NT2/D1 (cell line): ENCODE measurements around the gene RAP1GAP2.

Experiments used
- DNase-seq: peaks from one replicate; pipeline ENCODE4 v3.0.0-alpha.2; 2011; ENCODE audit warnings: low read depth, low spot score
- H3K27me3 ChIP-seq: 2 replicates; pipeline ENCODE4 v1.6.0; 2011; ENCODE audit warnings: mild to moderate bottlenecking; ENCODE audit not compliant: insufficient read length, insufficient read depth
- H3K36me3 ChIP-seq: 2 replicates; pipeline ENCODE4 v1.6.1; 2011; ENCODE audit warnings: mild to moderate bottlenecking, low read length, mixed read lengths; ENCODE audit not compliant: insufficient read depth, insufficient read length
- H3K4me1 ChIP-seq: 2 replicates; pipeline ENCODE4 v1.5.1; 2011; ENCODE audit not compliant: insufficient read depth, insufficient read length
- H3K4me3 ChIP-seq: 2 replicates; pipeline ENCODE4 v1.5.1; 2011; ENCODE audit warnings: low read depth; ENCODE audit not compliant: insufficient read length
- H3K9ac ChIP-seq: 2 replicates; pipeline ENCODE4 v1.6.0; 2011; ENCODE audit warnings: low read depth; ENCODE audit not compliant: insufficient read length
- H3K9me3 ChIP-seq: 2 replicates; pipeline ENCODE4 v1.5.1; 2011; ENCODE audit warnings: mild to moderate bottlenecking, low read length; ENCODE audit not compliant: insufficient read depth
- SUZ12 ChIP-seq: IDR thresholded peaks from 2 replicates; pipeline ENCODE4 v1.6.1; 2011; ENCODE audit not compliant: insufficient read length, insufficient read depth; ENCODE audit errors: extremely low read depth
- YY1 ChIP-seq: IDR thresholded peaks from 2 replicates; pipeline ENCODE4 v1.6.1; 2011; ENCODE audit not compliant: insufficient read length, insufficient read depth
- ZNF274 ChIP-seq: IDR thresholded peaks from 2 replicates; pipeline ENCODE4 v1.6.1; 2011; ENCODE audit warnings: mild to moderate bottlenecking, low read depth, low read length

The RAP1GAP2 gene

DNA sequence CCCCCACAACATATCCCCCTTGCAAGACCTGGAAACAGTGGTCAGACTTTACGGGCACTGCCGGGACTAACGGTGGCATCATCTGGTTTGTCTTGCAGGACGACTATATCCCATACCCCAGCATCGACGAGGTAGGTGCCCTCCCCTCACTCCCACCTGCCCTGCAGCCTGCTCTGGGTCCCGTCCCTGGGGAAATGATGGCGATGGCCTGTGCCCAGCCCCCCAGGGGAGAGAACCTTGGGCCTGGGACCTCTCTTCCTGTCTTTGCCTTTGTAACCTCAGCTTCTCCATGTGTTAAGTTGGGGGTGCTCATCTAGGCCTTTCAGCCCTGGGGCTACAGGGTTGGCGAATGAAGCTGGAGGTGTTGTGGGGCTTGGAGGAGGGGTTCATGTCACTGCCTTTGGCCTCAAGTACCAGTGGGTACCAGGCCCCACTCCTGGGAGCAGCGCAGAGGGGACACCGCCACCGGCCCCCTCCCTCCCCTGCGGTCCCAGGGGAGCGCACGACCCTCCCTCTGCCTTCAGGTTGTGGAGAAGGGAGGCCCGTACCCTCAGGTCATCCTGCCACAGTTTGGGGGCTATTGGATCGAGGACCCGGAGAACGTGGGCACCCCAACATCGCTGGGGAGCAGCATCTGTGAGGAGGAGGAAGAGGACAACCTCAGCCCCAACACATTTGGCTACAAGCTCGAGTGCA is 167.2 kb downstream of the RAP1GAP2 start:
- TF ChIP-seq ZNF274 (no peak), SUZ12 (no peak), YY1 (no peak)
- no peak overlapping the region for H3K4me3 ChIP-seq
- DNase-seq: no peak

DNA sequence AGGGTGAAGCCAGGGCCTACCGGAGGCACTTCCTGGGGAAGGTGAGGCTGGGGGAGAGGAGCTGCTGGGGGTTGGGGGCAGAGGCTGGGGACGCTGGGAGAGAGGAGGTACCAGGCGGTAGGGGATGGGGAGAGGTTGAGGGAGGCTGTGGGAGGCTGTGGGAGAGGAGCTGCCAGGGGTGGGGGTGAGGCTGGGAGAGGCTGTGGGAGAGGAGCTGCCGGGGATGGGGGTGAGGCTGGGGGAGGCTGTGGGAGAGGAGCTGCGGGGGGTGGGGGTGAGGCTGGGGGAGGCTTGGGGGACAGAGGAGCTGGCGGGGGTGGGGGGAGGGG is 167.8 kb downstream of the RAP1GAP2 start:
- TF ChIP-seq YY1: no peak
- TF ChIP-seq ZNF274: no peak
- TF ChIP-seq SUZ12: no peak
- H3K4me3 ChIP-seq: no peak overlapping the region
- H3K9me3 ChIP-seq: no peaks in the 10 kb centered on the region
- peaks cover 17% of the 10 kb centered on the region for H3K4me1 ChIP-seq
- no peak overlapping the region for H3K9ac ChIP-seq
- no peaks in the 10 kb centered on the region for H3K27me3 ChIP-seq
- no peak for DNase-seq
- H3K36me3 ChIP-seq: peaks cover 20% of the 10 kb centered on the region

More for the DNA sequence above, 167.2 kb downstream of the RAP1GAP2 start:
- Histone ChIP-seq H3K4me1 (peaks cover 20% of the 10 kb centered on the region), H3K27me3 (no peaks in the 10 kb centered on the region), H3K9ac (peak overlapping the region; percentile 36), H3K36me3 (peaks cover 20% of the 10 kb centered on the region), H3K9me3 (no peaks in the 10 kb centered on the region)

DNA sequence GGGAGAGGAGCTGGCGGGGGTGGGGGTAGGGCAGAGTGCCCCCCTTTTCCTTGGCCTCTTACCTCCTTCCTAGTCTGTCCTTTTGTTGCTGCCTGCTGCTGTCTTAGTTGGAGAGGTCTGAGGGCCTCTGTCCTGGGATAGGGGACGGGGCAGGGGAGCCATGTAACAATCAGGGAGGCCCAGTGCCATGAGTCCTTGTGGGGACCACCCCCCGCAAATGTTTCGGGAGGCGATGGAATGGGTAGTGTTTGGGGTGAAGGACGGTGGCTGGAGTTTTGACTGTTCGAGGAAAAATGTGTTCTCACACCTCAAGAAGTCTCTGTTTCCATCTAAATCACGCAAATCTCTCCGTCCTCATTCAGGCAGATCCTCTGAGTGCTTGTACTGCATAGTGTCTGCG is 168.1 kb downstream of the RAP1GAP2 start:
- H3K9me3 ChIP-seq: no peaks in the 10 kb centered on the region
- H3K4me1 ChIP-seq: peaks cover 15% of the 10 kb centered on the region
- peaks cover 20% of the 10 kb centered on the region for H3K36me3 ChIP-seq
- H3K9ac ChIP-seq: peak overlapping the region; percentile 32
- TF ChIP-seq SUZ12: no peak
- no peak for TF ChIP-seq ZNF274
- TF ChIP-seq YY1: no peak
- no peak overlapping the region for H3K4me3 ChIP-seq
- no peak for DNase-seq
- H3K27me3 ChIP-seq: no peaks in the 10 kb centered on the region

DNA sequence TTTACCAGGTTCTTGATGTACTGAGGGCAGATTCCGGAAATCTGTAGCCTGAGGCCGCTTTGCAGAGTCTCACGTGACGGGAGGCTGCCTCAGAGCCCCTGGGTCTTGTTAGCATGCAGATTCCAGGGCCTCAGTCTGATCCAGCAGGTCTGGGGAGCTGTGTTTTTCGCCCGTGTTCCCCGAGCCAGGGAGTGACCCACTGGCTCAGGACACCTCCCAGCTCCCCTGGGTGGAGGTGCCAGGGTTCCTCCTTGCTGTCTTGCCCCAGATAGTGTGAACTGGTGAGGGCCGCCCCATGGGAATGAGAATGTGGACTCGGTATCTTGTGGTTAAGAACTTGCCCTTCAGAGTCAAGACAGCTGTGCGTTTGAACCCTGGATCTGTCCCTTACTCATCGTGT is 168.6 kb downstream of the RAP1GAP2 start:
- no peaks in the 10 kb centered on the region for H3K27me3 ChIP-seq
- H3K9me3 ChIP-seq: no peaks in the 10 kb centered on the region
- TF ChIP-seq SUZ12 (no peak), YY1 (no peak), ZNF274 (no peak)
- H3K4me1 ChIP-seq: peaks cover 15% of the 10 kb centered on the region
- peaks cover 20% of the 10 kb centered on the region for H3K36me3 ChIP-seq
- no peak overlapping the region for H3K4me3 ChIP-seq
- DNase-seq: no peak
- H3K9ac ChIP-seq: peak overlapping the region; percentile 32

DNA sequence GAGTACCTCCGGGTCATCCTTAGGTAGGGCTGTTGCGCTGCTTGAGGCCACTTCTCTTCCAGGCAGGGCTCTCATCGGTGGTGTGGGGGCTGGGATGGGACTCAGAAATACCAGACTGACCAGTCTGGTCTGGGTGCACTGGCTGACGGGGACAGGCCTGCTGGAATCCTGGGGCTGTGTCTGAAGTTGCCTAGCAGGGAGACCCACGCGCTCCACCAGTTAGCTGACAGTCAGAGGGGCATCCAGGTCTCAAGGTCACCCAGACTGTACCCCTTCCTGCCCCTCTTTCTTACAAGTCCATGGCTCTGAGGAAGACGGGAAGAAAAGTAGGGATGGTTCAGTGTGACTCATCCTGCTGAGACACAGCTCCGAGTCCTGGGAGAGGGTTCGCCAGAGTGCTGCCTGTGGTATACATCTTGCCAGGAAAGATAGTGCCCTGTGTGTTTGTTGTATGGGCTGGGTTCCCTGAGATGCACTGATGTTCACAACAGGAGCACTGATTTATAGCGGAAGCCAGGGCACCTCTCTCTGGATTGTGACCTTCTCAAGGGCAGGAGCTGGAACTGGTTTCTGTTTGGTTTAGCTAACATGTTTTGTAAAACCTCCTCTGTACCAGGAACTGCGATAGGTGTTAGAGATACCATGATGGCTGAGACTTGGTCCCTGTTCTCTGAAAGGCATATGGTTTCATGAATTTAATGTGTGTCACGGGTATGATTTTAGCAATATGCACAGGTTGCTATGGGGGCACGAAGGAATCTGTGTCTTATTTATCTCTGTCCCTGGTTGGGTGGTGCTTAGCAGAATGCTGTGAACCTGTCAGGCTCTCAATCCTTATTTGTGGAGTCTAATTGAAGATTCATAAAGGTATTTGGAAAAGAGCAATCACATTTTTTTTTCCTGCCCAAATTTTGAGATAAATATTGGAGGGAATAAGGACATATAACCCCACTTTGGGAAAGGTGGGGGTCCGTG is 169.7 kb downstream of the RAP1GAP2 start:
- peaks cover 12% of the 10 kb centered on the region for H3K4me1 ChIP-seq
- no peak overlapping the region for H3K9ac ChIP-seq
- TF ChIP-seq YY1 (no peak), SUZ12 (no peak), ZNF274 (no peak)
- no peak for DNase-seq
- no peaks in the 10 kb centered on the region for H3K27me3 ChIP-seq
- peaks cover 20% of the 10 kb centered on the region for H3K36me3 ChIP-seq
- no peaks in the 10 kb centered on the region for H3K9me3 ChIP-seq
- H3K4me3 ChIP-seq: no peak overlapping the region

DNA sequence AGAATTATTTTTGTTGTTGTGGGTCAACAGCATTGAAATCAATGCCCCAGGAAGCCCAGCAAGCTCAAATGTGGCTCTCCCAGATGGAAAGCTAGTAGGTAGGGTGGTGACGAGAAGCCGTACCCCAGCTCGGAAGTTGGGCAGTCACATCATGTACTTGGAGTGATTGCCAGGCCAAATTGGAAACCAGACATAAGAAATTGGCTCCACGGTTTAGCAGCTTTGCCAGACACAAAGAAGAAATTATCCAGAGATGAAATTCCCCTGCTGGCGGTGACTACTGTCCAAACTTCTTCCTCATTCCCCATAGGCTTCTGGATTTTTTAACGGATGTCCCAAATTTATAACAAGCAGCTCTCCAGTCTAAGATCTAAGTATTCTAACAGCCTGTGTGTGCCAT is 171.3 kb downstream of the RAP1GAP2 start:
- TF ChIP-seq ZNF274 (no peak), YY1 (no peak), SUZ12 (no peak)
- H3K9ac ChIP-seq: no peak overlapping the region
- H3K36me3 ChIP-seq: peaks cover 20% of the 10 kb centered on the region
- no peaks in the 10 kb centered on the region for H3K9me3 ChIP-seq
- no peak for DNase-seq
- peaks cover 9% of the 10 kb centered on the region for H3K4me1 ChIP-seq
- no peaks in the 10 kb centered on the region for H3K27me3 ChIP-seq
- H3K4me3 ChIP-seq: no peak overlapping the region

DNA sequence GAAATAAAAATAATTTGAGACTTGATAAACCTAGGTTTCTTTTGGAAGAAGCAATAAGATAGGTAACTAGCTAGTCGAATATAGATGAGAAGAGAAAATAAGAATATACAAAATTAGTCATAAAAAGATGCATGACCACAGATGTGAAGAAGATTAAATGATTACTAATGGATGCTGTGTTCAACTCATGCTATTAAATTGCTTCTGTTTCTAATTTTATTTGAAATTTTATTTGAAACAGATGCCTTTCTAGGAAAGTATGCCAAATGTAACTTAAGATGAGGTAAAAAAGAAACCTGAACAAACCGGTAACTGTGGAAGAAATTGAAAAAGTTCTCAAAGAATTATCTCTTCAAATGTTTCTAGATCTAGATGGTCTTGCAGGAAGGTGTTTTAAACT is 175.6 kb downstream of the RAP1GAP2 start:
- H3K9ac ChIP-seq: no peak overlapping the region
- no peak for DNase-seq
- no peaks in the 10 kb centered on the region for H3K27me3 ChIP-seq
- no peak overlapping the region for H3K4me3 ChIP-seq
- H3K36me3 ChIP-seq: peaks cover 5% of the 10 kb centered on the region
- no peak for TF ChIP-seq SUZ12
- no peak for TF ChIP-seq ZNF274
- no peak for TF ChIP-seq YY1
- H3K9me3 ChIP-seq: no peaks in the 10 kb centered on the region
- H3K4me1 ChIP-seq: no peaks in the 10 kb centered on the region
